NCI-H187 treated with DMSO at 0.1 percent for 48 hours (cell line): ENCODE measurements around the gene UNG.

Experiments
- DNase-seq: peaks from one replicate; lab custom pipeline; 2025; lab: John Stamatoyannopoulos, UW

The UNG gene

GRCh38 chr12:109156036-109156435, 58.6 kb downstream of the UNG start:
- DNase-seq, result no peak

DNA sequence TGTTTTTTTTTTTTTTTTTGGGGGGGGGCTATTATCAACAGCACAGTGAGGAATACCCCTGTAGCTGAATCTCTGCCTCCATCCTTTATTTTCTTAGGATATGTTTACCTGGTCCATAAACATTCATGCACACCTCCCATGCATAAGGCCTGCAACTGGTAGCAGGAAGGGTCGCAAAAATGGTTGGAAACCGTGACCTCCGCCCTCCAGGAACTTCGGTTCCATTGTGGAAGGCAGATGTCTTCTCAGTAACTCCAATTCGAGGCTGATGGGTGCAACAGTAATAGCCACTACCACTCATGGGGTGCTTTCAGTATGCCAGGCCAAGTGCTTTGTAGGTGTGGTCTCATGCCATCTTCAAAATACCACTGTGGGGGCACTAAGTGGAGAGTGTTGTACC, 59.2 kb downstream of the UNG start:
- DNase-seq, result no peak

GRCh38 chr12:109157986-109158385, 60.6 kb downstream of the UNG start:
- no peak for DNase-seq

- no peak for DNase-seq
These were observed 63.0 kb downstream of the UNG start for GRCh38 chr12:109160433-109160832.
